Heart left ventricle (tissue), 16 donors: ENCODE data around the gene LAMC3. TPM values are rescaled to one million over a fixed set of nuclear protein-coding genes. Genes with fewer than 3 reads are reported as not detected.

Source experiments
- ATAC-seq, 4 donors: fragments of 200-7000 bp; cut with Tn5 transposase; one replicate each; pipeline ENCODE4 v1.9.1; 2020 to 2022; ENCODE audit warnings: moderate library complexity in 4 of 4, mild to moderate bottlenecking in 3 of 4, moderate number of reproducible peaks in 1 of 4
- DNase-seq, 5 donors: peaks; one replicate each; pipeline ENCODE4 v3.0.0-alpha.2; 2020
- H3K27ac ChIP-seq, 12 donors: fragments of 200-600 bp; sonication (generic) in 4 of 12; one replicate each; pipeline versions ENCODE4 v1.5.0 to v1.8.0; 2016 to 2022; ENCODE audit warnings: mild to moderate bottlenecking in 2 of 12
- H3K27me3 ChIP-seq, 9 donors: fragments of 200-600 bp; sonication (generic) in 2 of 9; one replicate each; pipeline versions ENCODE4 v1.5.1 to v1.8.0; 2016 to 2022; ENCODE audit warnings: mild to moderate bottlenecking in 3 of 9
- H3K36me3 ChIP-seq, 9 donors: fragments of 200-600 bp; sonication (generic) in 2 of 9; one replicate each; pipeline versions ENCODE4 v1.5.0 to v1.8.0; 2018 to 2022; ENCODE audit warnings: mild to moderate bottlenecking in 2 of 9
- H3K4me1 ChIP-seq, 12 donors: fragments of 200-600 bp; sonication (generic) in 4 of 12; one replicate each; pipeline versions ENCODE4 v1.5.0 to v1.8.0; 2016 to 2022; ENCODE audit warnings: mild to moderate bottlenecking in 3 of 12
- H3K4me3 ChIP-seq, 12 donors: fragments of 200-600 bp; sonication (generic) in 4 of 12; one replicate each; pipeline versions ENCODE4 v1.5.0 to v1.8.0; 2017 to 2022; ENCODE audit warnings: mild to moderate bottlenecking in 9 of 12, moderate library complexity in 4 of 12
- H3K9me3 ChIP-seq, 12 donors: fragments of 200-600 bp; sonication (generic) in 4 of 12; one replicate each; pipeline versions ENCODE4 v1.5.0 to v1.8.0; 2016 to 2022; ENCODE audit warnings: mild to moderate bottlenecking in 1 of 12
- CTCF ChIP-seq, 12 donors: fragments of 200-600 bp; sonication (generic) in 4 of 12; IDR thresholded peaks; one replicate each; pipeline versions ENCODE4 v1.5.0 to v1.8.0; 2018 to 2022; ENCODE audit warnings: antibody characterized with exemption in 12 of 12, mild to moderate bottlenecking in 5 of 12
- POLR2A ChIP-seq, 2 donors: fragments of 450-650 bp; IDR thresholded peaks; one replicate each; pipeline ENCODE4 v1.6.1; 2017; ENCODE audit warnings: antibody characterized with exemption in 2 of 2, mild to moderate bottlenecking in 2 of 2, moderate library complexity in 2 of 2
- WGBS, 4 donors: extraction: QIAGEN DNeasy Blood & Tissue Kit in 2 of 4; methylation state at CpG; one replicate each; pipeline versions ENCODE4 v1.1.5 to v1.1.7; 2013 to 2018; 5-methylcytosine and 5-hydroxymethylcytosine counted together
- intact Hi-C, 10 donors: fragments of 100-400 bp; cut with DNase I; formaldehyde crosslinking; loops; one replicate each; pipeline versions ENCODE4 v1.11.1 to v1.14.2; 2022
- polyA plus RNA-seq, 2 donors: library from polyadenylated mRNA; stranded (reverse); fragments of 200-250 nt; gene quantifications; one replicate each; pipeline ENCODE4 v1.2.3, GENCODE V29; 2013
- total RNA-seq, 9 donors: library from RNA; depleted of rRNA in 2 of 9; stranded (reverse); fragments of >200 nt in 2 of 9; fragmentation: NEBNext Ultra II Directional in 3 of 9; extraction: Animal tissue kit (Norgen Biotek cat#: 25700) in 3 of 9; gene quantifications; one replicate each; pipeline versions ENCODE4 v1.1.0 to v1.2.4, GENCODE V29; 2016 to 2023
- donor health status: ischemic (EF 13 %, LVEDD 7.1; RV severe dilation, severe dysfunction).
- donor health status: healthy with polysubstance abuse.
- donor health status: DM: no; HTN: yes; CAD: no.
- donor health status: DM: no; HTN: no; CAD: no.
- donor health status: ischemic (EF 25% LVEDD 6.9; RV normal size, moderate dysfunction).
- donor health status: ischemic (EF 25% LVEDD 5.7; RV mildly dilated, moderate dysfunction).
- donor health status: healthy.
- donor health status: DM: yes; HTN: yes; CAD: no.
- donor health status: ischemic (EF 35%, LVEDD 5.7; RV mildly dilated, moderate dysfunction).
- donor health status: nonischemic (EF 11% LVEDD 7.7; RV severe dilation, severe dysfunction).
- donor health status: DM: yes; HTN: yes; CAD: no.
- donor health status: PGD.
- donor health status: ischemic (EF 29% LVEDD 5.4; RV normal size, mild dysfunction).
- donor health status: nonischemic (EF 23%, LVEDD 6.1; RV moderate dilation, normal function).

Gene LAMC3
- total and polyA plus RNA-seq, 11 donors = 0.11 to 1.8 (median 0.67) TPM

DNA sequence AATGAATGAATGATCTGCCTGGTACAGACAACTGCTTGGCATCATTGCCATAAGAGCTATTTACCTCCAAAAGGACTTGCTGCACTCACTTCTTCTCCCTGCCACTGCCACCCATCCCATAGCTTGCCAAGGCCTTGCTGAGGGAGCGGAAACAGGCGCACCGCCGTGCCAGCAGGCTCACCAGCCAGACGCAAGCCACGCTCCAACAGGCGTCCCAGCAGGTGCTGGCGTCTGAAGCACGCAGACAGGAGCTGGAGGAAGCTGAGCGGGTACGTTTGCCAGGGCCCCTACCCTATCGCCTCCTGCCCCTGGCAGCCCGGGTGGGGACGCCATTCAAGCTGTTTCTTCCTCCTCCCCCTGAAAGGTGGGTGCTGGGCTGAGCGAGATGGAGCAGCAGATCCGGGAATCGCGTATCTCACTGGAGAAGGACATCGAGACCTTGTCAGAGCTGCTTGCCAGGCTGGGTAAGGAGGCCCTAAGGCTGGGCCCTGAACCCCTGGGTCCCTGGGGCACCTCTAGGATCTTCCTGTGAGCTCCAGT lies 78.5 kb downstream of the LAMC3 start:
- H3K4me1 ChIP-seq = peaks cover 0 to 6% (median 0%) of the 10 kb centered on the region in 12 donors
- H3K27ac ChIP-seq = no peak overlapping the region
- TF ChIP-seq CTCF (IDR thresholded peaks at IDR 0.05) = no peak
- no peak for TF ChIP-seq POLR2A (IDR thresholded peaks at IDR 0.05)
- ATAC-seq (no peak), DNase-seq (no peak)
- intact Hi-C loops = no loop called here
- H3K36me3 ChIP-seq = no peaks in the 10 kb centered on the region
- H3K4me3 ChIP-seq = no peak overlapping the region
- H3K27me3 ChIP-seq = peaks cover 0 to under 1% (median 0%) of the 10 kb centered on the region in 9 donors
- WGBS, 4 donors = 88 to 95% (median 92%) methylated on average over 15 to 19 of the region's 19 CpGs
- H3K9me3 ChIP-seq = no peaks in the 10 kb centered on the region

DNA sequence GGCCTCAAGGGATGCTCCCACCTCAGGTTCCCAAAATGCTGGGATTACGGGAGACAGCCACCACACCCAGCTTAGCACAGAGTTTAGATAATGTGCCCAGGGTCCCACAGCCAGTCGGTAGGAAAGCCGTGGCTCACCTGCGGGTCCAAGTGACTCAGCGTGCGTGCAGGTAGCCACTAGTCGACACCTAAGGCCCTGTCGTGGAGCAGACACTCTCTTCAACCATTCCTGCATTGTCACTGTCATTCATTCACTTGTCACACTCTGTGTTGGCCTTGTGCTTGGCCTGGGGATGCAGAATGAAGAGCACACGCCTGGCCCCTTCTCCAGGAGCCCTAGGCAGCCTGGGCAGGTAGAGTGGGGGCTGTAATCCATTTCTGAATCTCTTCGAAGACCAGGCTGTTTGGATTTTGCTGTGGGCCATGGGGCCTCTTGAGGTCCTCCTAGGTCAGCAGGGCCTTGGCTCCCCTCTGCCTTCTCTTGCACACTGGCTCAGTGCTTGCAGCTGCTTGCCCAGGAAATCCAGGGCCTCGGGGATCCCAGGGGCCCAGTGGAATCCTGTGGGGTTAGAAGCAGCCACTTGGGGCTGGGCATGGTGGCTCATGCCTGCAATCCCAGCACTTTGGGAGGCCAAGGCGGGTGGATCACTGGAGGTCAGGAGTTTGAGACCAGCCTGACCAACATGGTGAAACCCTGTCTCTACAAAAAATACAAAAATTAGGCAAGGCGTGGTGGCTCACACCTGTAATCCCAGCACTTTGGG lies 81.2 kb downstream of the LAMC3 start:
- Histone ChIP-seq H3K27ac (no peak overlapping the region), H3K27me3 (peaks cover 0 to 21% (median 2%) of the 10 kb centered on the region in 9 donors), H3K4me1 (peaks cover 0 to 2% (median 0%) of the 10 kb centered on the region in 12 donors), H3K36me3 (no peaks in the 10 kb centered on the region), H3K9me3 (no peaks in the 10 kb centered on the region), H3K4me3 (no peak overlapping the region)
- 86 to 96% (median 87%) methylated on average over 12 to 13 of the region's 13 CpGs for WGBS, 4 donors
- no peak for ATAC-seq
- intact Hi-C loops = no loop called here
- no peak for DNase-seq
- TF ChIP-seq CTCF (IDR thresholded peaks at IDR 0.05) (no peak), POLR2A (IDR thresholded peaks at IDR 0.05) (no peak)

GRCh38 chr9:131091352-131091992 lies 82.5 kb downstream of the LAMC3 start:
- Histone ChIP-seq H3K4me1 (peaks cover 0 to 14% (median 6%) of the 10 kb centered on the region in 12 donors), H3K4me3 (no peak overlapping the region), H3K27me3 (peaks cover 0 to 30% (median 5%) of the 10 kb centered on the region in 9 donors), H3K9me3 (no peaks in the 10 kb centered on the region), H3K27ac (no peak overlapping the region), H3K36me3 (no peaks in the 10 kb centered on the region)
- ATAC-seq (no peak), DNase-seq (no peak)
- WGBS, 4 donors = 88 to 94% (median 89%) methylated on average over 5 to 19 of the region's 19 CpGs
- TF ChIP-seq POLR2A (IDR thresholded peaks at IDR 0.05) (no peak), CTCF (IDR thresholded peaks at IDR 0.05) (no peak)
- intact Hi-C loops = no loop called here

DNA sequence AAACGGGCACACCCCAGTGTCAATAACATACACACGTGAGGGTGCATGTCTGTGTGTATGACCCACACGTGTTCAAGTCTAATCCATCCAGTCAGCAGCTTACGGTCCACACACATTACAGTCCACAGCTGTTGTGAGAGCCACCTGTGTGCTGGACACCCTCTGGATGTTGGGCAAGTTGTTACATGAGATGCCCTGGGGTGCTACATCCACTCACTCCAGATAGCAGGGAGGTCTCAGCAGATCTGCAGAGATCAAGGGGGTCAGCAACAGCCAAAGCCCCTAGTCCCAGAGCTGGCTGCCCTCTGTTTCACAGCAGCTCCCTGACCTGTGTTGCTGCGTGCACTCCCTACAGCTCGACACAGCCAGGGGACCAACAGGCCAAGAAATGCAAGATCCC lies 83.1 kb downstream of the LAMC3 start:
- DNase-seq = no peak
- Histone ChIP-seq H3K27me3 (peaks cover 0 to 36% (median 9%) of the 10 kb centered on the region in 9 donors), H3K4me3 (no peak overlapping the region), H3K9me3 (no peaks in the 10 kb centered on the region), H3K27ac (no peak overlapping the region), H3K36me3 (no peaks in the 10 kb centered on the region), H3K4me1 (peaks cover 0 to 18% (median 9%) of the 10 kb centered on the region in 12 donors)
- intact Hi-C loops = no loop called here
- ATAC-seq = no peak
- 86 to 91% (median 87%) methylated on average over 5 to 6 of the region's 6 CpGs for WGBS, 4 donors
- no peak for TF ChIP-seq POLR2A (IDR thresholded peaks at IDR 0.05)
- TF ChIP-seq CTCF (IDR thresholded peaks at IDR 0.05) = no peak
